ENCODE data around the gene KRTAP4-7.
"Not testable (repeated sequence)": the region's sequence is repeated elsewhere in the genome, so short reads cannot be mapped to it uniquely, and the experiment has no call there.

Gene KRTAP4-7

GRCh38 chr17:41065829-41066624 is 17.9 kb upstream of the KRTAP4-7 start, which contains the start of gene KRTAP2-4:
TSS of gene KRTAP2-4 (minus strand) at chr17:41065879. CDS start at chr17:41065845, 34 bp downstream.
- DNase-seq: no peak

DNA sequence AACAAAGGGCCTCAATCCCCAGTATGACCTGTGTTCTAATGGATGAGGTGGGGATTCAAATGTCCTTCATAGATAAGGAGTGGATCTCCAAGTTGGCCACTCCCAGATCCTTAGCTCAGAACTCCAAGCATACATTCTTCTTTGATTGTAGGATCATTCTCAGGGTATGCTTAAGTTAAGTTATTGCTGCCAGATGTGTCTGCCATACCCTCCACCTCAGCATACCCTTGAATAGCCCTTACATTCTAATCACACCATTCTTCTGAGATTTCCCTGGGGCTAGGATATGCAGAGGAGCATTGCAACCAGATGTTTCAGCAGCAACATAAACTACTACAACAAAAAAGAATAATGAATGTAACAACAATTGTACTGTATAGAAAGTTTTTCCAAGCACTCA is 16.7 kb upstream of the KRTAP4-7 start:
- no peak for DNase-seq

DNA sequence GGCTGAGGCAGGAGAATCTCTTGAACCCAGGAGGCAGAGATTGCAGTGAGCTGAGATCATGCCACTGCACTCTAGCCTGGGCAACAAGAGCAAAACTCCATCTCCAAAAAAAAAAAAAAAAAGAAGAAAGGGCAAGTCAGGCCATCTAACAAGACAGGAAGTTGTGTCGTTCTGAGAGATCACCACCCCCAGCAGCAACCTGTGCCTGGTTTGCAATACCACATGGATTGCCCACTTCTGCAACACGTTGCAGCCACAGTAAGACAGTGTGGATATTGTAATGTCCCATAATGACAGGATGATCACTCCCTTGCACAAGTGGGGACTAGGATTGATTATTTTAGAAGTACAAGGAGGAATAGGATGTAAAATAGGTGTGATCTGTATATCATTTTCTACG is 14.9 kb upstream of the KRTAP4-7 start:
- no peak for DNase-seq

DNA sequence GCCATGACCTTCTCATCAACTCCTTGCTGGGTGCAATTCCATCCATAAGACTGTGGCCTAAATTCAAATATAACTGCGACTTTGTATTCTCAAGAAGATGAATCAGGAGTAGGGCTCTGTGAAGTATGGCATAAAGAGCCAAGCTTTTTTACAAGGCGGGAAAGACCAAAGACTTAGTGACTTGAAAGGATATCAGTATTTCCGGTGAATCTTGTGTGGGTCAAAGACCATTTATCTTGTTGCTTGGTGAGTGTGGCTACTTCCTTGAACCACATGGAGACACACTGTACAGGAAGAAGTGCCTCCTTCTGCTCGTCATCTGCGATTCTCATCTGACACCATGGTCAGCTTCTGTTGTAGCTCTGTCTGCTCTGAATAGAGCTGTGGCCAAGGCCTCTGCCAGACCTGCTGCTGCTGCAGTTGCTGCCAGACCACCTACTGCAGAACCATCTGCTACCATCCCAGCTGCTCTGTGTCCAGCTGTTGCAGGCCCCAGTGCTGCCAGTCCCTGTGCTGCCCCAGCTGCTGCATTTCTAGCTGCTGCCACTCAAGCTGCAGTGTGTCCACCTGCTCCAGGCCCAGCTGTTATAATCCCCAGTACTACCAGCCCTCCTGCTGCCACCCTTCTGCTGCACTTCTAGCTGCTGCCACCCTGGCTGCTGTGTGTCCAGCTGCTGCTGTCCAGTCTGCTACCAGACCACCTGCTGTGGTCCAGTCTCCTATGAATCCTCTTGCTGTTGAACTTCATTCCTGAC is 12.2 kb upstream of the KRTAP4-7 start:
- no peak for DNase-seq

GRCh38 chr17:41073676-41074075 is 10.3 kb upstream of the KRTAP4-7 start:
- DNase-seq: no peak

DNA sequence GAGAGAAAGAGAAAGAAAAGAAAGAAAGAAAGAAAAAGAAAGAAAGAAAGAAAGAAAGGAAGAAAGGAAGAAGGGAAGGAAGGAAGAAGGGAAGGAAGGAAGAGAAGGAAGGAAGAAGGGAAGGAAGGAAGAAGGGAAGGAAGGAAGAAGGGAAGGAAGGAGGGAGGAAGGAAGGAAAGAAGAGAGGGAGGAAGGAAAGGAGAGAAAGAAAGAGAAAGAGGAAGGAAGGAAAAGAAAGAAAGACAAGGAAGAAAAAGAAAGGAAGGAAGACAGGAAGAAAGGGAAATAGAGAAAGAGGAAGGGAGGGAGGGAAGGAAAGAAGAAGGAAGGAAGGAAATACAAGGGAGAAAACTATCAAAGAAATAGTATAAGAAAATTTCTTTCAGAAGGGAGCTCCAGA is 7.2 kb upstream of the KRTAP4-7 start:
- DNase-seq: no peak

DNA sequence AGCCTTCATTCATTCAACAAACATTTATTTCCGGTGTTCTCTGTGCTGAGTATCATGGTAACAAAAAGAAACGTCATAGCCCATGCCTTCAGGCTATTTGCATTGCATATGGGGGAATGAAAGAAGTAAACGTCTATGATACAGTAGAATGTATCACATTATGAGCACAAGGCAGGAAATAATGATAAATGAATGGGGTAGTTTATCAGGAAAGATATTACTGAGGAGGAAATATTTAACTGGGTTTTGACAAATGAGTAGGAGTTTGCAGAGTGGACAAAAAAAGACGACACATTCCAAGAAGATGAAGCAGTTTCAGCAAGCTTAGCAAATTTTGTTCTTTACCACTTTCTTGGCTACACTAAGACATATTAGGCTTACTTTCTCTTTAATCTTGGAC is 1.3 kb upstream of the KRTAP4-7 start:
- no peak for DNase-seq

DNA sequence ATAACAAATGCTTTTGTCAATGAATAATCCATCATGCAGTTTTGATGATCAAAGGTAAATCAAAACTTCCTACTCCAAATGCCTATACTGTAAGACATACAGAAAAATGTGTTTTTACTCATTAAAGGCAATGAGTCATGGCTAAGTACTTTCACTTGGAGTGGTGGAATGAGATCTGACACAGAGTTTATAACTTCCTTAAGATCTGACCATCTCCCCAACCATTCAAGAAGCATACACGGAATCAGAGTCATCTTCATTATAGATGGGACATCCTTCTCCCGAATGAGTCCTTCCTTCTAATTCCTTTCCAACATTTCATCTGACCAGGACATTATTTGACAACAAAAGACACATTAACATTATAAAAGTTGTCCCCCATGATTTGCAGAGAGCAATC is 523 bp upstream of the KRTAP4-7 start:
- DNase-seq: not testable (repeated sequence)

DNA sequence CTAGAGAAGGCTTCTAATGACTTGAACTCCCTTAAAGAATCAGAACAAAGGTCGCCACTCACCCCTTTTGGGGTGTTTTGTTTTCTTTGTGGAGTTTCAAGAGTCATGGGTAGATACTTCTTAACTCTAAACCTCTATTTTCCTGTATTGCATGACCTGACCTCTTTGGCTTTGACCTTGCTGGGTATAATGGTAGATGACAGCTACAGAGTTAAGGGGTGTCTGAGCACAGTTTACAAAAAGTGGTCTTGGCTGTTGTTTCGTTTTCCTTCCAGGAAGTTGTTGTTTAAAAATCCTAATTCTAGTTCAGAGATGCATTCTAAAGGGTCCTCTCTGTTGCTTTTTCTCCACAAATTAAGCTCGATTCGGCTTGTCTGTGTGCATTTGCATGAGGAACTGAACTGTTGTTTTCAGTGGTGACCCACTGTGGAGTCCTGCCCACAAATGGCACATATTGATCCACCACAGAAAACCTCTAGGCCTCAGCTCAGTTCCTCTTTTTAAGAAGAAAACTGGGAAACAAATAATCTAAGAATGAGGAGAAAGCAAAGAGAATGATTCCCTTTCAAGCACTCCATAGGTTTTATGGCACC is 4.9 kb downstream of the KRTAP4-7 start:
- not testable (repeated sequence) for DNase-seq

GRCh38 chr17:41096055-41096454 is 12.1 kb downstream of the KRTAP4-7 start:
- no peak for DNase-seq

GRCh38 chr17:41098042-41098441 is 14.1 kb downstream of the KRTAP4-7 start, which contains the start of gene KRTAP4-8:
TSS of gene KRTAP4-8 (minus strand) at chr17:41098142. CDS start at chr17:41098084, 58 bp downstream.
- no peak for DNase-seq

GRCh38 chr17:41098481-41098880 is 14.5 kb downstream of the KRTAP4-7 start:
- no peak for DNase-seq

- not testable (repeated sequence) for DNase-seq
These were observed 15.9 kb downstream of the KRTAP4-7 start for GRCh38 chr17:41099682-41100480.

- DNase-seq: no peak
These were observed 17.8 kb downstream of the KRTAP4-7 start, which contains the start of gene KRTAP4-16 for GRCh38 chr17:41101586-41102259. TSS of gene KRTAP4-16 (minus strand) at chr17:41102209. CDS start at chr17:41102209, 0 bp downstream.

- DNase-seq: no peak
These were observed 19.9 kb downstream of the KRTAP4-7 start for GRCh38 chr17:41103896-41104295.

DNA sequence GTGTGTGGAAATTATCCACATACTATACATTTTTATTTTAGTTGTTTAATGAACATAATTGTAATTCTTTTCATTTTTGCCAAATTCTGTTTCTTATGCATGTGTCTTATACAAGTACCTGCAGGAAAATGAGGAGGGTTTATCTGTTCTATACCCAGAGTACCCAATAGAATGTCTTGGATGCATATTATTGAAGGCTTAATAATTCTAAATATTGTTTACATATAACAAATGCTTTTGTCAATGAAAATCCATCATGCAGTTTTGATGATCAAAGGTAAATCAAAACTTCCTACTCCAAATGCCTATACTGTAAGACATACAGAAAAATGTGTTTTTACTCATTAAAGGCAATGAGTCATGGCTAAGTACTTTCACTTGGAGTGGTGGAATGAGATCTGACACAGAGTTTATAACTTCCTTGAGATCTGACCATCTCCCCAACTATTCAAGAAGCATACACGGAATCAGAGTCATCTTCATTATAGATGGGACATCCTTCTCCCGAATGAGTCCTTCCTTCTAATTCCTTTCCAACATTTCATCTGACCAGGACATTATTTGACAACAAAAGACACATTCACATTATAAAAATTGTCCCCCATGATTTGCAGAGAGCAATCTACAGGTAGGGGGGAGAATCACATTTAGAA is 20.6 kb downstream of the KRTAP4-7 start:
- not testable (repeated sequence) for DNase-seq

- DNase-seq: not testable (repeated sequence)
These were observed 21.4 kb downstream of the KRTAP4-7 start, which contains the start of gene KRTAP4-9 for GRCh38 chr17:41105347-41105746. TSS of gene KRTAP4-9 (plus strand) at chr17:41105389. CDS start at chr17:41105389, 0 bp downstream.

DNA sequence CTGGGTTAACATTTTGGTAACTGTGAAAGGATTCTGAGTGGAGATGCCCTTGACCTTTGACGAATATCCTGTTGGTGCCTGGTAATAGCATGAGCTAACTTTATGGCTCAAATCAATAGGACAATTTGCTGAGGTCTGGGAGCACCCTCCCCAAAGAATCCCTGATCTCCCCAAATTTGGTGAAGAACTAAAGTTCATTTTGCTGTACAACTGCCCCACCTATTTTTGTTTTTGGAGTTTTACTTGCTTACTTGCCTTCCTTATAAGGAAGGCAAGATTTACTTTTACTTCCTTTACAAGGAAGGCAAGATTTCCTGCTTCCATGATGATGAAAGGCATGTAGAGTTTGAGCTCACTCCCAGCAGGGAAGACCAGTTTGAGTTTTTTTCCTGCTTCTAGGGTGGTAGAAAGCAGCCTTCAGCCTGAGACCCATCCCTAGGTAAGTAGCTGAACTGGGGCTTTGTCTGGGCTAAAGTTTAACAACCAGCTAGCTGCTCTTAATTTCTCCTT is 24.0 kb downstream of the KRTAP4-7 start:
- DNase-seq: no peak

DNA sequence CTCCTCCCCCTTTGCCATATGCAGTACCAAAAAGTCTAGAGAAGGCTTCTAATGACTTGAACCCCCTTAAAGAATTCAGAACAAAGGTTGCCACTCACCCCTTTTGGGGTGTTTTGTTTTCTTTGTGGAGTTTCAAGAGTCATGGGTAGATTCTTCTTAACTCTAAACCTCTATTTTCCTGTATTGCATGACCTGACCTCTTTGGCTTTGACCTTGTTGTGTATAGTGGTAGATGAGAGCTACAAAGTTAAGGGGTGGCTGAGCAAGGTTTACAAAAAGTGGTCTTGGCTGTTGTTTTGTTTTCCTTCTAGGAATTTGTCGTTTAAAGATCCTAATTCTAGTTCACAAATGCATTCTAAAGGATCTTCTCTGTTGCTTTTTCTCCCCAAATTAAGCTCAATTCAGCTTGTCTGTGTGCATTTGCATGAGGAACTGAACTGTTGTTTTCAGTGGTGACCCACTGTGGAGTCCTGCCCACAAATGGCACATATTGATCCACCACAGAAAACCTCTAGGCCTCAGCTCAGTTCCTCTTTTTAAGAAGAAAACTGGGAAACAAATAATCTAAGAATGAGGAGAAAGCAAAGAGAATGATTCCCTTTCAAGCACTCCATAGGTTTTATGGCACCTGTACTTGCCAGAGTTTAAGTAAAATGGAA is 24.9 kb downstream of the KRTAP4-7 start:
- DNase-seq: not testable (repeated sequence)

DNA sequence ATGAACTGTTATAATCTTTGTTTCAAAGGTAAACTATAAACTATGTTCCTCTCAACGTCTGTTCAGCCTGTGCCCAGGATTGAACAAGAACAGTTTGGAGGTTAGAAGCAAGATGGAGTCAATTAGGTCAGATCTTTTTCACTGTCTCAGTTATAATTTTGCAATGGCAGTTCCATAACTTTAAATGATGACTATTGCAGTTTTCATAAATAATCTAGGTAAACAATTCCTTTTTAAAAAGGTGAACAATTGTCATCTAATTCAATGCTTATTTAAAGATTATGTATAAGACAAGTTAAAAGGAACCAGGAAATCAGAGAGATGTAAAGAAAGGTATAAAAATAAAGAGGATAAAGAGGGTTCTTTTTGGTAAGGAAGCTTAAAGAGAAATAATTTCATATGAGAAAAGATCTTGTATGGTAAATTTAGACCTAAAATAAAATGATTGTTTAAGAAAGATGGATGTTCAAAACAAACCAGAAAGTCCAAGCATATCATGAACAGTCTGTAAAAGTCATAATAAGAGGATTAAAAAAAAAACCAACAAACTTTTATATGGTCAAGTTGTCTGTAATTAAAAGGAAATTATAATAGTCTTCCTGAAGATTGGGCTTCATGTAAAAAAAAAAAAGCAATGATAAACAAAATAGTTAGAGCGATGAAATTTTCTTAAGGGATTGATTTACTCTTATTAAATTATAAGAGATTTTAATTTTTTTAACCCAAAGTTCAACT is 27.4 kb downstream of the KRTAP4-7 start:
- no peak for DNase-seq

All from NCI-H446 treated with DMSO at 0.1 percent for 48 hours (cell line).